Endothelial cell of umbilical vein (primary cell): Measurements from ENCODE around the gene THAP10. TPM values are rescaled to one million over a fixed set of nuclear protein-coding genes. Genes with fewer than 3 reads are reported as not detected.

Experiments
- BruUV-seq: library from RNA; stranded (reverse); fragments of 400-500 nt; replicated peaks from 2 replicates; lab custom pipeline; 2021; lab: Mats Ljungman, UMichigan
- CTCF ChIA-PET: fragments of 300-600, 350-600 bp; sonication (Branson Sonifier 250); formaldehyde crosslinking; loops from one replicate; lab custom pipeline; 2021; ENCODE audit warnings: antibody characterized with exemption, inconsistent platforms; lab: Charles Lee
- POLR2A ChIA-PET: fragments of 300-600, 350-600 bp; sonication (Branson Sonifier 250); formaldehyde crosslinking; loops from one replicate; lab custom pipeline; 2021; ENCODE audit warnings: antibody characterized with exemption, inconsistent platforms; lab: Charles Lee
- DNase-seq: peaks from one replicate; pipeline ENCODE4 v3.0.0-alpha.2; 2011; ENCODE audit warnings: low read depth, low spot score
- FAIRE-seq: peaks from 2 replicates; lab custom pipeline; 2011; peaks lifted over from hg19 to GRCh38; lab: Jason Lieb, UNC
- H2AFZ ChIP-seq: 2 replicates; pipeline ENCODE4 v1.6.0; 2012; ENCODE audit warnings: low read depth, low read length, control low read depth, inconsistent platforms
- H3K27ac ChIP-seq: 2 replicates; pipeline ENCODE4 v1.5.1; 2011; ENCODE audit warnings: low read depth, mild to moderate bottlenecking, control low read depth, low read length, moderate library complexity; ENCODE audit not compliant: insufficient read depth
- H3K27me3 ChIP-seq, 2 experiments: 2 replicates each; pipeline versions ENCODE4 v1.6.0 to v1.6.1; 2011; ENCODE audit warnings: low read length in 2 of 2, mixed read lengths in 1 of 2; ENCODE audit not compliant: control insufficient read depth in 2 of 2, insufficient read depth in 2 of 2
- H3K36me3 ChIP-seq, 2 experiments: 2 replicates in 1 of 2; 3 replicates in 1 of 2; pipeline ENCODE4 v1.5.1; 2011; ENCODE audit warnings: low read length in 2 of 2, mild to moderate bottlenecking in 1 of 2, moderate library complexity in 1 of 2; ENCODE audit not compliant: control insufficient read depth in 2 of 2, insufficient read depth in 2 of 2; ENCODE audit errors: extremely low read depth in 1 of 2
- H3K4me1 ChIP-seq: 3 replicates; pipeline ENCODE4 v1.5.1; 2011; ENCODE audit warnings: mild to moderate bottlenecking, low read length; ENCODE audit not compliant: control insufficient read depth, insufficient read depth; ENCODE audit errors: extremely low read depth
- H3K4me2 ChIP-seq: 2 replicates; pipeline ENCODE4 v1.6.1; 2011; ENCODE audit warnings: low read length, control low read depth, mixed read lengths; ENCODE audit not compliant: insufficient read depth
- H3K4me3 ChIP-seq, 3 experiments: fragments of 200-600 bp in 1 of 3; sonication (generic), shearing (Covaris generic) in 1 of 3; replicated peaks in 1 of 3; 2 replicates each; pipeline ENCODE4 v1.5.1; 2011 to 2016; ENCODE audit warnings: control low read depth in 3 of 3, low read length in 3 of 3, mild to moderate bottlenecking in 2 of 3, inconsistent platforms in 1 of 3, low read depth in 1 of 3, moderate library complexity in 1 of 3; ENCODE audit not compliant: insufficient read depth in 1 of 3
- H3K79me2 ChIP-seq: 2 replicates; pipeline ENCODE4 v1.6.0; 2012; ENCODE audit warnings: low read length, inconsistent platforms; ENCODE audit not compliant: control insufficient read depth, insufficient read depth
- H3K9ac ChIP-seq: replicated peaks from 2 replicates; pipeline ENCODE3; 2011; ENCODE audit warnings: low read length, control low read depth; ENCODE audit not compliant: insufficient read depth; ENCODE audit errors: extremely low read depth
- H3K9me1 ChIP-seq: replicated peaks from 3 replicates; pipeline ENCODE4 v1.6.0; 2011; ENCODE audit warnings: mild to moderate bottlenecking, low read length; ENCODE audit not compliant: control insufficient read depth, insufficient read depth; ENCODE audit errors: extremely low read depth
- H3K9me3 ChIP-seq: replicated peaks from 2 replicates; pipeline ENCODE4 v1.5.1; 2012; ENCODE audit warnings: low read length, inconsistent platforms; ENCODE audit not compliant: control insufficient read depth, insufficient read depth
- H4K20me1 ChIP-seq: replicated peaks from 2 replicates; pipeline ENCODE3; 2011; ENCODE audit warnings: mild to moderate bottlenecking, low read length; ENCODE audit not compliant: control insufficient read depth, insufficient read depth; ENCODE audit errors: extremely low read depth
- EZH2 ChIP-seq: IDR thresholded peaks from 2 replicates; pipeline ENCODE4 v1.6.1; 2012; ENCODE audit warnings: borderline replicate concordance, low read depth, mild to moderate bottlenecking, moderate library complexity, low read length, inconsistent platforms; ENCODE audit not compliant: severe bottlenecking
- FOS ChIP-seq: IDR thresholded peaks from 2 replicates; pipeline ENCODE4 v1.6.1; 2011; ENCODE audit warnings: mild to moderate bottlenecking, low read length, moderate library complexity, borderline replicate concordance; ENCODE audit not compliant: insufficient read depth
- GATA2 ChIP-seq: IDR thresholded peaks from 2 replicates; pipeline ENCODE4 v1.7.0; 2011; ENCODE audit warnings: low read depth, mild to moderate bottlenecking, moderate library complexity, mixed read lengths, low read length; ENCODE audit not compliant: insufficient read length, insufficient read depth
- JUN ChIP-seq: IDR thresholded peaks from 2 replicates; pipeline ENCODE4 v1.6.1; 2011; ENCODE audit warnings: borderline replicate concordance, low read depth; ENCODE audit not compliant: insufficient read length, insufficient read depth
- MYC ChIP-seq: IDR thresholded peaks from one replicate; pipeline ENCODE4 v1.6.1; 2011; ENCODE audit warnings: mild to moderate bottlenecking, low read depth, low read length
- POLR2A ChIP-seq: IDR thresholded peaks from 2 replicates; pipeline ENCODE4 v1.6.1; 2012; ENCODE audit warnings: low read depth, mild to moderate bottlenecking, control low read depth, low read length
- POLR2AphosphoS5 ChIP-seq: IDR thresholded peaks from 2 replicates; pipeline ENCODE4 v1.6.1; 2012; ENCODE audit warnings: low read depth, mild to moderate bottlenecking, control low read depth, low read length, moderate library complexity; ENCODE audit not compliant: insufficient read depth
- dilution Hi-C: fragments of 300-500 bp; cut with MboI; formaldehyde crosslinking; loops from one replicate; pipeline ENCODE4 v1.15.0; 2019; ENCODE audit warnings: low sequenced_read_pairs; ENCODE audit not compliant: extremely low pct_ligation_motif_present
- intact Hi-C: fragments of 100-400 bp; cut with micrococcal nuclease; formaldehyde crosslinking; loops from one replicate; pipeline ENCODE4 v1.10.0; 2022
- polyA plus RNA-seq, 4 experiments: library from polyadenylated mRNA; depleted of rRNA in 3 of 4; stranded (reverse) in 3 of 4; unstranded in 1 of 4; fragments of >200 nt; gene quantifications; 2 replicates each; pipeline versions ENCODE4 v1.2.1 to v1.2.3, GENCODE V29; 2011 to 2012; ENCODE audit warnings: missing spikeins in 1 of 4
- total RNA-seq: library from RNA; stranded (reverse); gene quantifications from 2 replicates; pipeline ENCODE4 v1.2.3, GENCODE V29; 2021
- TF ChIP-seq, protein P1 (sequence below): IDR thresholded peaks from 2 replicates; pipeline ENCODE4 v1.6.1; 2011; ENCODE audit not compliant: insufficient read depth, insufficient read length
- TF ChIP-seq, protein P2 (sequence below), 2 donors: IDR thresholded peaks; 1 replicate in 1 of 2; 2 replicates in 1 of 2; pipeline ENCODE4 v1.5.1; 2011; ENCODE audit warnings: low read length in 2 of 2, mild to moderate bottlenecking in 2 of 2, moderate library complexity in 2 of 2, control low read depth in 1 of 2, inconsistent platforms in 1 of 2, low read depth in 1 of 2; ENCODE audit not compliant: insufficient read depth in 1 of 2; ENCODE audit errors: extremely low read depth in 1 of 2

THAP10 gene
- total and polyA plus RNA-seq, 2 donors (not counting 3 experiments of a cell fraction or from before 2014, with no cell fraction given), result 1.7 to 4.0 TPM

DNA sequence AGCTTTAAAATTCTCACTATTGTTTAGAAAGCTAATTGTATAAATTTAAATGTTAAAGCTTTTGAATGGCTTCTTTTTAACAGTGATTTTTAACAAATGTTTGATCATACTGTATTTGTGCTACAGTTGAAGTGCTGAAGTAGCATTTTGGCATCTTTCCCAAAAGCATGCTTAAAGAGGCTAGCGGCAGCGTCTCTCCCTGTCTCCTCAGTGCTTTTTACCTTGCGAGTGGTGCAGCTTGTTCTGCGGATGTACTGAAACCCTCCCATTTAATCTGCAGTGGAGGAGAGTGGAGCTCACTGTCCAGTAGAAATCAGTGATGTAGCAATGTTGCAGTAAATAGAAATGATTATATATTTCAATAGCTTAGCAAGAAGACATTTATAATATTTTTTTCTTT is 44.1 kb upstream of the THAP10 start:
- DNase-seq (no peak), FAIRE-seq (no peak)
- Histone ChIP-seq H3K4me2 (no peak overlapping the region), H3K36me3 (no peaks in the 10 kb centered on the region), H2AFZ (no peak overlapping the region), H3K9ac (no peak overlapping the region), H4K20me1 (no peaks in the 10 kb centered on the region), H3K27ac (no peak overlapping the region), H3K27me3 (no peaks in the 10 kb centered on the region), H3K4me3 (no peak overlapping the region), H3K9me3 (no peaks in the 10 kb centered on the region), H3K9me1 (no peaks in the 10 kb centered on the region), H3K4me1 (no peaks in the 10 kb centered on the region), H3K79me2 (no peaks in the 10 kb centered on the region)
- dilution Hi-C loops (no loop called here), intact Hi-C loops (no loop called here)
- BruUV-seq, result no TSS peak
- TF ChIP-seq, protein P1, sequence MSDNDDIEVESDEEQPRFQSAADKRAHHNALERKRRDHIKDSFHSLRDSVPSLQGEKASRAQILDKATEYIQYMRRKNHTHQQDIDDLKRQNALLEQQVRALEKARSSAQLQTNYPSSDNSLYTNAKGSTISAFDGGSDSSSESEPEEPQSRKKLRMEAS, result no peak
- no peak for TF ChIP-seq POLR2A
- no peak for TF ChIP-seq FOS
- TF ChIP-seq MYC, result no peak
- TF ChIP-seq, protein P2, sequence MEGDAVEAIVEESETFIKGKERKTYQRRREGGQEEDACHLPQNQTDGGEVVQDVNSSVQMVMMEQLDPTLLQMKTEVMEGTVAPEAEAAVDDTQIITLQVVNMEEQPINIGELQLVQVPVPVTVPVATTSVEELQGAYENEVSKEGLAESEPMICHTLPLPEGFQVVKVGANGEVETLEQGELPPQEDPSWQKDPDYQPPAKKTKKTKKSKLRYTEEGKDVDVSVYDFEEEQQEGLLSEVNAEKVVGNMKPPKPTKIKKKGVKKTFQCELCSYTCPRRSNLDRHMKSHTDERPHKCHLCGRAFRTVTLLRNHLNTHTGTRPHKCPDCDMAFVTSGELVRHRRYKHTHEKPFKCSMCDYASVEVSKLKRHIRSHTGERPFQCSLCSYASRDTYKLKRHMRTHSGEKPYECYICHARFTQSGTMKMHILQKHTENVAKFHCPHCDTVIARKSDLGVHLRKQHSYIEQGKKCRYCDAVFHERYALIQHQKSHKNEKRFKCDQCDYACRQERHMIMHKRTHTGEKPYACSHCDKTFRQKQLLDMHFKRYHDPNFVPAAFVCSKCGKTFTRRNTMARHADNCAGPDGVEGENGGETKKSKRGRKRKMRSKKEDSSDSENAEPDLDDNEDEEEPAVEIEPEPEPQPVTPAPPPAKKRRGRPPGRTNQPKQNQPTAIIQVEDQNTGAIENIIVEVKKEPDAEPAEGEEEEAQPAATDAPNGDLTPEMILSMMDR (IDR thresholded peaks at IDR 0.05; ENCODE audit: extremely low read depth in 1 of 2, insufficient read depth in 1 of 2, low read depth in 1 of 2, low read length in 2 of 2), result no peak
- TF ChIP-seq POLR2AphosphoS5, result no peak
- no peak for TF ChIP-seq EZH2
- TF ChIP-seq JUN, result no peak
- no peak for TF ChIP-seq GATA2
- ChIA-PET CTCF (interaction anchor here (1.0 to 2.2 kb wide), 3 partner anchors 41 to 61 kb away, joined by 3 to 4 read pairs (median 4); partner anchors contain the start of genes LRRC49 and THAP10), POLR2A (no interaction called here)
